CD4-positive, alpha-beta T cell treated with Interleukin-4 for 1 hour (primary cell): ENCODE data around the gene FAM78A.
A peak's percentile ranks its signal among the peaks of the same experiment; 100 is the strongest.

Experiments used
- DNase-seq, 2 donors: peaks; one replicate each; pipeline ENCODE4 v3.0.0-alpha.2; 2020 to 2022

Gene FAM78A, protein sequence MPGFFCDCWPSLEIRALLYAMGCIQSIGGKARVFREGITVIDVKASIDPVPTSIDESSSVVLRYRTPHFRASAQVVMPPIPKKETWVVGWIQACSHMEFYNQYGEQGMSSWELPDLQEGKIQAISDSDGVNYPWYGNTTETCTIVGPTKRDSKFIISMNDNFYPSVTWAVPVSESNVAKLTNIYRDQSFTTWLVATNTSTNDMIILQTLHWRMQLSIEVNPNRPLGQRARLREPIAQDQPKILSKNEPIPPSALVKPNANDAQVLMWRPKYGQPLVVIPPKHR

DNA sequence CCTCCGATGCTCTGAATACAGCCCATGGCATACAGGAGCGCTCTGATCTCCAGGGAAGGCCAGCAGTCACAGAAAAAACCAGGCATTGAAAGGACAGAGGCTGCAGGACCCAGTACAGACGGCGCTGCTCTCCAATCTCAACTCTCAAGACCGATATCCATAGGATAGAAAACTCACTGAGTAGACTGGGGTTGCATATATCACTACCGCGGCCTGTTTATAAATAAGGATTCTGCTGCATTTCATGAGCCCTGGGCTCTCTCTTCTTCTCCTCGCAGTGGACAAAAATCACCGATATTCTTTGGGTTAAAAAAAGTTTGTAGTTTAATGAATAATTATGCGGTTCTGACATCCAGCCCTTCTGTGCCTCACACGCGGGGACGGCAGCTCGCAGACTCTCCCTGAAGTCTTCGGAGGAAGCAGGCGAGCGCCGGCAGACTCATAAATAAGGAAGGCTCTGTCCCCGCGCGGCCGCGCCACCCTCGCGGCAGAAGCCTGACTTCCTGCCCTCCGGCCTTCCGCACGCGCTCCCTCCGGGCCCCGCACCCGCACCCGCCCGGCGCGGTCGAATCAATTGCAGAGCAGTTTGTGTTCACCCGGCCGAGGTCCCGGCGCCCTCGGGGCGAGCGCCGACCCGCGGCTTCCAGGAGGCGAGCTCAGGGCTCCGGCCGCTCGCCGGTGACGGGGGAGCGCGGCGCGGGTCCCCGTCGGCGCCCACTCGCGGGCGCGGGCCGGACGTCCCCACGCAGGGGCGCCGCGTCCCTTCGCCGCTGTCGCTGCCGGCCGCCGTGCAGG, at the start of gene FAM78A:
Gene FAM78A, minus strand, starts transcription at position 417 of the 795 bp plus-strand sequence. Its CDS starts 331 bp downstream, at position 86.
- DNase-seq: peak; percentile 39 to 55

DNA sequence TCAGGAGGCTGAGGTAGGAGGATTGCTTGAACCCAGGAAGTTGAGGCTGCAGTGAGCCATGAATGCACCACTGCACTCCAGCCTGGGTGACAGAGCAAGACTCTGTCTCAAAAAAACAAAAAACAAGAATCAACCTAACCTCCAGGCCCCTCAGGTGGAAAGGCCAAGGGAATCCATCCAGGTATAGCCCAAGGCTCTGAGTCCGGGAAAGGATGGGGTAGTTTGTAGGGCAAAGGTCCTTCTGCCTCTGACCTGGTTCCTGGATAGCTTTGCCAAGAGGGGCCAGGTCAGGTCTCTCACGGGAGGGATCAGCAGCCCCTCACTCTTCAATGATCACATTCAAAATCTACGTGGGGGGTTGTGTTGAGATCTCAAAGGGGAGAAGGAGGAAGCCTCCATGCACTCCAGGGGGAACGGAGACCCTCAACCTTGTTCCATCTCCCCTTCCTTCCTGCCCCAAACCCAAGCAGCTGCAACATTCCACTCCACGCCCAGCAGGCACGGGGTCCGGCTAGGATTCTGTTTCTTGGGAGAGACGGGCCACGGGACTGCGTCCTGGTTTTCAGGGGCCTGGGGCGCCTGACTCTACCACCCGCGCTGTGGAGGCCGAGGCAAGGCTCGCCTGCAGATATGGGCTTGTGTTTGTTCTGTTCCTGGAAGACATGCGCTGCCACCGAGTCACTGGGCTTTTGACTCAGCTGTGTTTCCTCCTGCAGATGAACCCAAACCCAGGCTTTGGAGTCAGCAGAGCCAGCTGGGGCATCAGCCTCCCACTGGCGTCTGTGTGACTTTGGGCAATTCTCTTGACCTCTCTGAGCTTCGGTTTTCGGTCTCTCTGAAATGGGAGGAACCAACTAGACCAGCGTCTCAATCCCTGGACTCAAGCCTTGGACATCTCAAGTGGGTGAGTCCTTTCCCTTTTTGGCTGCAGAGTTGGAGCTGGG, 48.7 kb upstream of the FAM78A start:
- no peak for DNase-seq

DNA sequence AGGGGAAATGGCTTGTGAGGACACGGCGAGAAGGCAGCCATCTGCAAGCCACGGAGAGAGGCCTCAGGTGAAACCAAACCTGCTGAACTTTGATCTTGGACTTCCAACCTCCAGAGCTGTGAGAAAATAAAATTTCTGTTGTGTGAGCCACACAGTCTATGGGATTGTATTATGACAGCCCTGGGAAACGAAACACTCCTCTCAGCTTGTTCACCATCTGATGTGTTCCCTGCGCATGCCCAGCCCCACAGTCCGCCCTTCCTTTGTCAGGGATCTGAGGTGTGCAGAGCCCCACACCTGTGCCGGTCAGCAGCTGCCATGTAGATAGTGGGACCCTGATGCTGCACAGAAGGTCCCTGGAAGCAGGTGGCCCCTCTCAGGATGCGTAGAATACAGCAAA, 47.3 kb upstream of the FAM78A start:
- DNase-seq: no peak

DNA sequence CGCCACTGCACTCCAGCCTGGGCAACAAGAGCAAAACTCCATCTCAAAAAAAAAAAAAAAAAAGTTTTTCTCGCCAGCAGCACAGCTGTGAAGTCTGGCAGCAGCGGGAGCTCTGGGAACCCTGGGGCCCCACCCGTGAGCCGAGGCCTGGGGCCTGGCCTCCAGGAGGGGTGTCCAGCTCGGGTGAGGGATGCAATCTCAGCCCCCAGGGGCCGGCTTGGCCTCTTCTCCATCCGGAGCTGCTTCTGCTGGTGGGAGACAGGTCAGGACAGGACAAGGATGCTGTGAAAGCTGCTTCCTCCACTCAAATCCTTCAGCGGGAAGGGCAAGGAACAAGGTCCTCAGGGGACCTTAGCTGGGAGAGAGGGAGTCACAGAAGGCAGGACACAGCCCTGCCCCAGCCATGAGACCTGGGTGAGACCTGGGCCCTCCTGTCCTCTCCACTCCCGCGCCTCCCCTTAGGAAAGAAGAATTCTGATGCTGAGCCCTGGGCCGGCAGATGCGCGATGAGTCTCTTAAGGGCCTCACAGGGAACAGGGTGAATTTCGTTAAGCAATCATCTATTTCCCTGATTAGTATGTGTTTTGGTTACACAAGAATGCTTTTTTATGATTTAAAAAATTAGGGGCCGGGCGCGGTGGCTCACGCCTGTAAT, 43.8 kb upstream of the FAM78A start:
- DNase-seq: no peak

DNA sequence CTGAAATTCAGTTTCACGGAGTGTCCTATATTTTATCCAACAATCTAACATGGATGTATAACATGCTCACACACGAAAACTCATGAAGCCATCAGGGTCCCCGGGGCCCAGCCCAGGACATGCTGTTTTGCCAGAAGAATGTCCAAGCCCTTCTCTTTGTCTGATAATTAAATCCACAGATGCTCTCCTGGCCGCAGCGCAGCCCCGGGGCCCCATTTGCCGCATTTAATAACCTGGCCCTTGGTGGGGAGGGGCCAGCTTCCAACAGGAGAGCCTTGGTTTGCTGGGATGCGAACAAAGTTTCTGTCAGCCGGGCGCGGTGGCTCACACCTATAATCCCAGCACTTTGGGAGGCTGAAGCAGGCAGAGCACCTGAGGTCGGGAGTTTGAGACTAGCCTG, 43.2 kb upstream of the FAM78A start:
- no peak for DNase-seq

DNA sequence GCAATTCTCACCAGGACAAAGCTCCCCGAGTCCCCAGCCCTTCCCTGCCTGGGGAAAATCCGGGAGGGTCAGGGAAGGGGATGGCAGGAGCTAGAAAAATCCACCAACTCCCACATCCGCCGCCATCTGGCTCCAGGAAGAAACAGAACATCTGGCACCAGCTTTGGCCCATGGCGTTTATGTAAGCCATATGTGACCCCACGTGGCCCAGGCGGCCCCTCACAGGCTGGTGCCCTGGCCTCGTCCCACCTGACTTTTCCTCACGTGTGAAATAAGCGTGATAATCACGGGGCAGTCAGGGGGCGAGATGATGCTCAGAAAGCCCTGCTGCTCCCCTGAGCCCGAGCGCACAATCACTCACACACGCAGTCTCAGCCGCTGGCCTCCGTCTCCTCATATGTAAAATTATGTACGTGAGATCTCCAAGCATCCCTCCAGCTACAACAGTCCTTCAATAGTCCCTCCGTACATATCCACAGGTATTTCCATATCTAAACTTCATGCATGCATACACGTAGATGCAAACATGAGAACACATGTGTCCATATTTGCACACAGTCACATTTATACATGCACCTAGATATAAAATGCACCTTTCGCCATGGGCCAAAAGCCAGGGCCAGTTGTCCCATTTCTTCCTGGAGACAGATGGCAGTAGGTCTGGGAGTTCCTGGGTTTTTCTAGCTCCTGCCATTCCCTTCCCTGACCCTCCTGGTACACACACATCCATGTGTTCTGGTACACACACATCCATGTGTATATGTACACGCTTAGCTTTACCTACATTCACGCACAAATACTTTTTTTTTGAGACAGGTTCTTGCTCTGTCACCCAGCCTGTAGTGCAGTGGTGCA, 42.1 kb upstream of the FAM78A start:
- DNase-seq: no peak

DNA sequence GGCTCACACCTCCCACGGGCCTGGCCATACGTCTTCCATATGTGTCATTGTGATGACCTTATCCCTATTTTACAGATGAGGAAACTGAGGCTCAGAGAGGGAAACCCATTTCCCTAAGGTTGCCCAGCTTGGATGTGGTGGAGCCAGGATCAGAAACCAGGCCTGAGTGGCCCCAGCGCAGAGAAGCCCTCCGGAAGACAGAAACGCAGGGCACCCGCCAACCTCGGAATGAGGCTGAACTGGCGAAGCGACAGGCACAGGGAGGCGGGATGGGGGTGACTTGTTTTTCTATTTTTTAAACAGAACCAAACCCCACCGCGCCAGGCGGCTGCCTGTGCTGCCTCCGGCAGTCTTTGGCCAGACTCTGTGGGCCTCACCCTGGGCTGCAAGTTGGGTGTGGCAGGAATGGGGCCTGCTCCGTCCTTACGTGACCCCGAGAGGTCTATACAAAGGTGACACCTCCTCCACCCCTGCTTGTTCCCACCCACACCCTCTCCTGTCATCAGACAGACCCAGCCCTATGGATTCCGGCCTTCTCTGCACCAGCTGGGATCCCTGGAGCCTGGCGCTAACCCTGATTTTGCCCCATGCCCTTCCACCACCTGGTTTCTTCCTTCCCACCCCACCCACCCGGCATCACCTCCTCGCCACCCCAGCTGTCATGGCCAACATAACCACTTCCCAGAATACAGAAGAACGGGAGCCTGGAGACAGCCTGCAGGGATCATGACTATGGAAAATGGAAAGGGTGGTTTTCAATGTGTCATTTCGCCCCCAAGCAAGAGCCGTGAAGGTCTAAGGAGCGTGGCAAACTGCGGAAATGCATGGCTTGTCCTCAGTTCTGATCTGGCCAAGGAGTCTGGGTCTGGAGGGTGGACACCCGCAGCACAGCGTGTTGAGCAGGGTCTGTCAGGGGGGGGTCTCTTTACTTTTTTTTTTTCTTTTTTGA, 36.8 kb upstream of the FAM78A start:
- no peak for DNase-seq

DNA sequence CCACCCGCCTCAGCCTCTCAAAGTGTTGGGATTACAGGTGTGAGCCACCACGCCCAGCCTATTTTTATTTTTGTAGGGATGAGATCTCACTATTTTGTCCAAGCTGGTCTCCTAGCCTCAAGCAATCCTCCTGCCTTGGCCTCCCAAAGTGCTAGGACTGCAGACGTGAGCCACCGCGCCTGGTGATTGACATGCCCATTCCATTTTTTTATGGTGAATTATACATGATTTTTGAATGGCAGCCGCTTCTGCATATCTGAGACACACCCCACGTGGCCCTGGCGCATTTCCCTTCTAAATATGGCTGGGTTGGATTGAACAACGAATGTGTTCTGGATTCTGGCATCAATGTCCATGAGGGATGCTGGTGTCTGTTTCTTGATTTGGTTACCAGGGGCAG, 35.9 kb upstream of the FAM78A start:
- DNase-seq: no peak

DNA sequence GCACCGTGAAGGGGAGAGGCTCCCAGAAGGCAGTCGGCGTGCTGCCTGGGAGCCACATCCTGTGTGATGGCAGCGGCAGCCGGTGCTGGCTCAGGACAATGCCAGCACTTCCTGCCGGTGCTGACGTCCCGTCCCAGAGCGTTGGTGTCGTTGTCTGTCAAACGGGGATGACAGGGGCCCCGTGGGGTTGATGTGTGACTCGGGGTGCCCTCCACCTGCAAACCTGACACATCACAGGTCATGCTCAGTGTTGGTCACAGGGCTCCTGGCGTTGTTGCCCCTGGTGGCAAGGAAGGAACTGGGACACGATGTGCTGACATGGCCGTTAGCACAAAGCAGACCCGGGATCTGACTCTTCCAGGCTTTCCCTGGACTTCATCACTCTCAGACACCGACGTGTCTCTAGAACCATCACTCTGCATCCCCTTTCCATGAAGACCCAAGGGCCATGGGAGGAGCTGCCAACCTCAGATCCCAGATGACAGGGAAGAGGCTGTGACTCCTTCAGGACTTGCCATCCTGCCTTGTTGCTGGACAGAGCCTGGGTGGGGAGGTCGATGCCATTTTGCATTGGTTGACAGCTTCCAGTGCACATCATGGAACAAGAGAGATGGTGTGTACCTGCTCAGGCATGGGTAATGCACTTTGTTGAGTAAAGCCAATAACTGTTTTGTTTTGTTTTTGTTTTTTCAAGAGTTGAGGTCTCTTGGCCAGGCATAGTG, 34.7 kb upstream of the FAM78A start:
- DNase-seq: peak; percentile 68 to 69

DNA sequence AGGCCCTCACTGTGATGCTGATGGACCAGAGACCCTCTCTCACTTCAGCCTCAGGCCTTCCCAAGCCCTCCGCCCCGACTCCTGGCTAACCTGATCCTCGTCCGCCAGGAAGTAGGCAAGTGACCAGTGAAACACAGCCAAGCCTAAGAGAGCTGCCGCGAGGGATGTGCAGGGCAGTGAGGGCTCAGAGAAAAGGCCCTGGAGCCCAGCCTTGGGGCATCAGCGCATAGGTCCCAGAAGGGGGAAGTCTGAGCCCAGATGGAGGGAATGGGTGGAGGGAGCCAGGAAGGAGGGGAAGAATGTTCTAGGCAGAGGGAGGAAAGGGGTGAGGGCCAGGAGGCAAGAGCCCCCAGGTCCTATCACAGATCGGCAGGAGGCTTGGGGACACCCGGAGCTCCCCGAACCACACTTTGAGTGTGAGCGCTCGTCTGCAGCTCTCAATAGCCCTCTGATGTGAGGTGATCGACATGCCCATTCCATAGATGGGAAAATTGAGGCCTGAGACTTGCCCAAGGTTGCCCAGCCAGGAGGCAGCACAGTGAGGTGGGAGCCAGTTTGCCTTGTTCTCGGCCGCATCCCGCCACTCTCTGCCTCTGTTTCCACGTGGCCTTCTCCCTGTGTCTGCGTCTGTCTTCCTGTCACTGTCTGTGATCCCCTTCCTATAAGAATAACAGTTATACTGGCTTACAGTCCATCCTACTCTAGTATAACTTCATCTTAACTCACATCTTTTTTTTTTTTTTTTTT, 33.4 kb upstream of the FAM78A start:
- DNase-seq: no peak

DNA sequence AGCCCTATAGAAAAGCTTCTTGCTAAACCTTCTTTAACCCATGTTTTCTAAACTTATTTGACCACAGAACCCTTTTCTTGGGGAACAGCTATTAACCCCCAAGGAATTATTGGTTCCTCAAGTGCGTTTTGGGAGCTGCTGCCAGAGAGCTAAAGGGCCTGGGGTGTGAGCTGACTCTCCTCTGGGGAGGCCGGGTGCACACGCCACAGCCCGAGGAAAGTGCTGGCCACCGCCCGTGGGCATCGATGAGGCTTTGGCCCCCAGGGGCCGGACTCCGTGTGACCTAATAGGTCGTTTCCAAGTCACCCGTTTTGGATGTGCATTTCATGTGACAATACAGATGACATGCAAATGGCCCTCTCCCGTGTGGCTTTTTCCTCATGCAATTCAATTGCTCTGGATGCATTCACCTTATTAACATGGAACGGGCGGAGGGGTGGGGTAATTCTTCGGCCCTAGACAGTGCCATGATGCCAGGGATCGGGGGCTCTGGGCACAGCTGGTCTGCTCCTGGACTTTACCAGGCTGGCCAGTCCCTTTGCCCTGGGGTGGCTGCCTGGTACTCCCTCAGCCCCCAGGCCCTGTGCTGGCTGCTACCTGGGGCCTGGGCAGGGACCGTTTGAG, 32.7 kb upstream of the FAM78A start:
- no peak for DNase-seq

DNA sequence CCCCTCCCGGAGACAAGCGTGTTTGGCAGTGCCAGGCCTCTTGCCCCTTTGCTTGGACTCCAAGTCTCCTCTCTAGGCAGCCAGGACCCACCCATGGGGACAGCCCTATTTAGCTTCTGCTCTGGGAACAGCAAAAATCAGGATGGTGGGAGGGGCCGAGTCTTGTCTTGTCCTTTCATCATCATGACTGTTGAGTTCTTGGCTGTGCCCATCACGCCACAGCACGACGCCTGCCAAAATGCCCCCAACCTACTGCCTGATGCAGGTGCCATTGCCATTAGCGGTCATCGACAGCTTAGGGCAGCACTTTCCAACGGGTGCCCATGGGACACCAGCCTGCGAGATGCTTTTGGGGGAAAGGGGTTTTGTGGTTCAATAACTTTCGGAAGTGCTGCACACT, 32.1 kb upstream of the FAM78A start:
- no peak for DNase-seq

DNA sequence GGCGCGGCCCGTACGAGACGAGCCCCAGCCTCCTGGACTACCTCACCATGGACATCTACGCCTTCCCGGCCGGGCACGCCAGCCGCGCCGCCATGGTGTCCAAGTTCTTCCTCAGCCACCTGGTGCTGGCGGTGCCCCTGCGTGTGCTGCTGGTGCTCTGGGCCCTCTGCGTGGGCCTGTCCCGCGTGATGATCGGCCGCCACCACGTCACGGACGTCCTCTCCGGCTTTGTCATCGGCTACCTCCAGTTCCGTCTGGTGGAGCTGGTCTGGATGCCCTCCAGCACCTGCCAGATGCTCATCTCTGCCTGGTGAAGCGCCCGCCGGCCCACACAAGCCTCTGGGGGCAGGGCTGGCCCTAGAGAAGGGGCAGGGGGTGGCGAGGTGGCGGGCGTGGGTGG, 31.7 kb upstream of the FAM78A start:
- no peak for DNase-seq

DNA sequence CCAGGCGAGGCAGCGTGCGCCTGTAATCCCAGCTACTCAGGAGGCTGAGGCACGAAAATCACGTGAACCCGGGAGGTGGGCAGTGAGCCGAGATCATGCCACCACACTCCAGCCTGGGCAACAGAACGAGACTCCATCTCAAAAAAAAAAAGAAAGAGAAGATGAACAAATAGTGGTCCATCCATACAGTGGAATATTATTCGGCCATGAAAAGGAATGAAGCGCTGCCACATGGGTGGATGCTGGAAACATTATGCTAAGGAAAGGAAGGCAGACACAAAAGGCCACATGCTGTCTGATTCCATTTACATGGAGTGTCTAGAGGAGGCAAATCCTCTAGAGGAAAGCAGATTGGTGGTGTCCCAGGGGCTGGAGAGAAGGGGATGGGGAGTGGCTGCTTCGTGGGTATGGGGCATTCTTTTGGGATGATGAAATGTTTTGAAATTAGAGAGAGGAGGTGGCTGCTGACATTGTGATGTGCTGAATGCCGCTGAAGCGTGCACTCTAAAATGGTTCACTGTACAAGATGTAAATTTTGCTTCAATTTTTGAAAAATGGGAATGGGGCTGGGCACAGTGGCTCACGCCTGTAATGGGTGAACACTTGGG, 30.2 kb upstream of the FAM78A start:
- DNase-seq: no peak

DNA sequence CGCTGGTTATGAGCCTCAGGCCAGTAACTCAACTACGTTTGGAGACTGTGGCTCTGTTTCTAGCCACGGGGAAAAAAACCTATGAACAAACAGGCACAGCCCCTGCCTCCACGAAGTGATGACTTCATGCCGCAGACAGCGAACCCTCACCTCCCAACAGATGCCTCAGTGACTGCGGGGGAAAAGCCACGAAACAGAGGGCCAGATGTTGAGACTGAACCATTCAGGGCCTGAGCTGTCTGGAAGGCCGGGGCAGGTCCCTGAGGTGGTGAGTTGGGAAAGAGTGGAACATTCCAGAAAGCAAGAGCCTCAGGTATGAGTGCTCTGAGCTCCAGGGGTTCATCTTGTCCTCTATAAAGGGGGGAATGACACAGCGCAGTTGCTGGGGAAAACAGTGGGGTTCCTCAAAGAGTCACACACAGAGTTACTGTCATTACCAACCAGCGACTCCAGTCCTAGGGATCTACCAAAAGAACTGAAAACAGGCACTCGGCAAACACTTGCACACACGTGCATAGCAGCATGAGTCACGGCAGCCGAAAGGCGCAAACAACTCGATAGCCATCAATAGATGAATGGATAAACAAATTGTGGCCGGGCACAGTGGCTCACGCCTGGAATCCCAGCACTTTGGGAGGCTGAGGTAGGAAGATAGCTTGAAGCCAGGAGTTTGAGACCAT, 28.5 kb upstream of the FAM78A start:
- no peak for DNase-seq

DNA sequence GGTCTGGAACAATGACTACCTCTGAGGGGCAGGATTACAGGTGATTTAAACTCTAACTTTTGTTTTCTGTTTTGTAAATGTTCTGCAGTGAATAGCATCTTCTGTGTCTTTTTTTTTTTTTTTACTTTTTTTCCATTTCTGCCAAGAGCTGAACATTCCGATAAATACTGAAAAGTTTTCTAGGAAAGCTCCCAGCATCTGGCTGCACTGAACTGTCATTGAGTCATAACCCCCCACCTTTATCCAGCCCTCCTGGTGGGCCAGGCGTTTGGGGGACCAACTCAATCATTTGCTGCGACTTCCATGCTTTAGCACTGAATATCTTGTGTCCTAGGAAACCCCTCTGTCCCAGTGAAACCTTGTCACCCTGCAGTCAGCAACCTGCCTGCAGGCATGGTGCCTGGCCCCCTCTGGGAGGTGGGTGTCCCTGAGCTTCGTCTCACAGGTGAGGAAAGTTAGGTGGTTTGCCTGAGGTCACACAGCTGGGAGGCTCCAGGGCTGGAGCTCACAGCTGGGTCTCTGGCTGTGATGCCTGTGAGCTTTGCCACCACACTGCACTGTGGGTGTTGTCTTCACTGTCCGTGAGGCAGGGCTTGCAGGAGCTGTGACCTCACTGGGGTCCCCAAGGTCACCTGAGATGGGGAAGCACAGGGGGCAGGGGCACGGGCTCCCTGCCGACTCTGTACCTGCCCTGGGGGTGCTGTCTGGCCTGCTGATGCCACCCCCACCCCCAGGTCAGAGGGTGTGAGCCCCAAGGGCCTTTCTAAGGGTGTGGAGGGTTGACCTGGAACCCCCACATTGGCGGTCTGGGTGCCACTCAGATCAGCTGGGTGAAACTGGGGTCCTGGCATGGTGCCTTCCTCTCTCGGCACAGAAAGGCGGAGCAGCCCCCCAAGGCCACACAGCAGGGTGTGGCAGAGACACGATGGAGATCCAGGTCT, 27.3 kb upstream of the FAM78A start:
- no peak for DNase-seq
